ENCODE data around the gene FBXO5.
A peak's percentile ranks its signal among the peaks of the same experiment; 100 is the strongest.
"Not testable (repeated sequence)": the region's sequence is repeated elsewhere in the genome, so short reads cannot be mapped to it uniquely, and the experiment has no call there.

Gene FBXO5, protein sequence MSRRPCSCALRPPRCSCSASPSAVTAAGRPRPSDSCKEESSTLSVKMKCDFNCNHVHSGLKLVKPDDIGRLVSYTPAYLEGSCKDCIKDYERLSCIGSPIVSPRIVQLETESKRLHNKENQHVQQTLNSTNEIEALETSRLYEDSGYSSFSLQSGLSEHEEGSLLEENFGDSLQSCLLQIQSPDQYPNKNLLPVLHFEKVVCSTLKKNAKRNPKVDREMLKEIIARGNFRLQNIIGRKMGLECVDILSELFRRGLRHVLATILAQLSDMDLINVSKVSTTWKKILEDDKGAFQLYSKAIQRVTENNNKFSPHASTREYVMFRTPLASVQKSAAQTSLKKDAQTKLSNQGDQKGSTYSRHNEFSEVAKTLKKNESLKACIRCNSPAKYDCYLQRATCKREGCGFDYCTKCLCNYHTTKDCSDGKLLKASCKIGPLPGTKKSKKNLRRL

GRCh38 chr6:152982904-152983636 is at the start of gene FBXO5:
TSS of gene FBXO5 (minus strand) at chr6:152983041. CDS start at chr6:152982959, 82 bp downstream.
- DNase-seq: peak; percentile 52 to 98 (median 96)

GRCh38 chr6:153032255-153032882 is 49.5 kb upstream of the FBXO5 start:
- no peak for DNase-seq

DNA sequence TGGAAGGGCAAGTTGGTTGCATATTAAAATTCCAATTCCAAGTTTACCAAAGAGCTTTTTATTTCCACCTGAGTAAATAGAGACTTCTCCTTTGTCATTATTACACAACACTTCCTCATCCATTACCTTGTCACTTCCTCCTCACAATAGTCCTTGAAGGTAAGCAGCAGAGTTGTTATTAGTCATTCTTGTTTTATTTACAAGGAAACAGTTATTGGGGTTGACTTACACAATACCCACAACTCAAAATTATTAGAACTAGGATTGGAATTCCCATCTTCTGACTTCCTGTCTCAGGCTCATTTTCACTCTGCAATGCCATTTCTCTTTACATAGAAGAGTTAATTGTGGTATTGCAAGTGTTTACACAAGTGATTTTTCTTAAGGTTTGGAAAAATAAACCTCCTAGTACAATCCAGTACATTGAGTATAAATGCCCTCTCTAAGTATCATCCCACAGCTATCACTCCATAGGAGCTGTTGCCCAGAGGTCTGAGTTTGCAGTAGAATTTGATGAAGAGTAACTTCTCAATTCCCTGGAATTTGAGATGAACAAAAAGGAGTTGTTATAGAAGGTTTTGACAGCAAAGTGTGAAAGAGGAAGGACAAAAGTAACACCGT is 48.6 kb upstream of the FBXO5 start:
- DNase-seq: no peak

DNA sequence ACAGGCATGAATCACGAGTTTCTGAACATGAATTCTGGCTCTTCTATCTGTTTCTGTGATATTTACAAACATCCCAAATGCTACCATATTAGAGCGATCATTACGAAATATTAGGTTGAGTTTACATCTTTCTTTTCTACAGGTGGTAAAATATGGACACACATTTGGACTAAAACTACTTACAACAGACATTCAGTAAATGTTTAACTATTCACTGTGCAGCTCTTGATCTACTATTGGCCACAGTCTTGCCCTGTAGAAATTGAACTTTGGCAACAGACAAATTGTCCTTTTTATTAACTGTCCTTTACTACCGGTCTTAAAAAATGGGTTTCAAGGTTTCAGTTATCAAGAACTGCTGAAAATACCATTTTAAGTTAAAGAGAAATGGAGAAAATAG is 46.1 kb upstream of the FBXO5 start:
- DNase-seq: no peak

DNA sequence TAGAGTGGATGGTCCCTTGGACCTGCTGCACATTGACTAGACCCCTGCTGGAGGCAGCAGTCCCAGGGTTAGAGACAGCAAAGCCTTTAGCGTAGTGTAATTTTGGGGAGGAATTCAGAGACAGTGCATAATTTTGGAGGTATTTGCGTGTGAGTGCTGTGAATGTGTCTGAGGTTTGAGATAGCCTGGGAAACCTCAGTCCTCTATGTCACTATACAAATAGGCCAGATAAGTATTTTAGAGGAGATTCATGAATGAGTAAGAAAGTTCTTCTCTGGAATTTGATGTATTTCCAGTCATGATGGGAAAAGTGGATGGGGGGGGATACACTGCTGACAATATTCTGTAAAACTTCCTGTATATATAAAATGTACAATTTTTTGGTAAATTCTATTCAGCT is 45.4 kb upstream of the FBXO5 start:
- DNase-seq: no peak

DNA sequence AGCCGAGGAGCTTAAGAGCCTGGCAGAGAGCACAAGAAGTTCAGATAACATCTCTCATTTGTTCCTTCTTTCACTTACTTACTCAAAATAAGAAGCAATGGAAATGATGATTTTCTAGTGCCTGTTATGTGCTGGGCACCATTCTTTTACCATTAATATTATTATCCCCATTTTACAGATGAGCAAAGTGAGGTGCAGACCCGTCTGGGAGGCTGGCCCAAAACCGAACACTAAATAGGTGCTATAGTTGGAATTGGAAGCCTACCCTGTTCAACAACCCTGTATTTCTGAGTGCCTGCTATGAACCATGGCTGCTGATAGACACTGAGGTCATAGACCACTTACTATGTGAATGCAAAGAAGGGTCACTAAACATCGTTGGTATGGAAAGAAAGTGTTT is 44.6 kb upstream of the FBXO5 start:
- no peak for DNase-seq

GRCh38 chr6:153024709-153025017 is 41.8 kb upstream of the FBXO5 start:
- DNase-seq: no peak

DNA sequence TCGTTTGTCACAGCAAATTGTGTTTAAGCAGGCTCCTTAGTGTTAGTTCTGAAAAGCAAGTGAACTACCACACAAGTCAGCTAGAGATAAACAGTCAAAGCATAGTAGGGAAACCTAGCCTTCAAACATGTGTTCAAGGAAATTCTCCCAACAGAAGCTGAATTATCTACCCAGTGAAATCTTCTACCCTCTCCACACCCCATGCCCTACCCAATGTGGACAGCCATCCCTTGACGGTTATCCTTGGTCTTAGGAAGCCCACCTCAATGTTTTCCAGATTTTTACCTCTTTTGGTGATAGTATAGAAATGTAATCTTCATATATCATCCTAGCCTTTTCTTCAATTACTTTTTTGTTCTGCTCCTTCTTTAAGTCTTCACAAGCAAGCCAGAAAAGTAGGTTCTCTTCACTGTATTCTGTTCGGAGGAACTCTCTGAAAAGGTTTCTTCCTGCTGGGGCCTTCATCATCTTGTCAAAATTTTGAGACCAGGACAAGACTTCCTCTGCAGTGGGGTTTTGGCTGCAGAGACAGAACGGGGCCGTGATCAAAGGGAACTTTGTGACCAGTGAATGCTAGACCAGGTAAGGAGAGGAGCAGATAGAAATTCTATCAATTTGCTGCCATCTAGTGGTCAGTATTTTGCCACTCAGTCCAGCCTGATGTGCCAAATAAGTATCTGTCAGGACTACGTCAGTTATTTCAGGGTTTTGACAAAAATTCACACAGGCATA is 41.3 kb upstream of the FBXO5 start:
- peak in 7 of 14 donors; percentile 1 to 40 (median 3) for DNase-seq

GRCh38 chr6:153018355-153018754 is 35.5 kb upstream of the FBXO5 start:
- no peak for DNase-seq

- DNase-seq: no peak
These were observed 34.0 kb upstream of the FBXO5 start for GRCh38 chr6:153016846-153017245.

- DNase-seq: no peak
These were observed 32.3 kb upstream of the FBXO5 start for GRCh38 chr6:153015094-153015640.

DNA sequence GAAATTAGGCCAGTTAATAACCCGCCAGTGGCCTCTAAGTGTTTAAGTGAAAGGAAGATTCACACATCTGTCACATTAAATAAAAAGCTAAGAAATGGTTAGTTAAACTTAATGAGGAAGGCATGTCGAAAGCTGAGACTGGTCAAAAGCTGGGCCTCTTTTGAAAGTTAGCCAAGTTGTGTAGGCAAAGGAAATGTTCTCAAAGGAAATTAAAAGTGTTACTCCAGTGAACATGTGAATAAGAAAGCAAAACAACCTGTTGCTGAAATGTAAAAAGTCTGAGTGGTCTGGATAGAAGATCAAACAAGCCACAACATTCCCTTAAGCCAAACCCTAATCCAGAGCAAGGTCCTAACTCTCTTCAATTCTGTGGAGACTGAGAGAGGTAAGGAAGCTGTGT is 30.6 kb upstream of the FBXO5 start:
- DNase-seq: no peak

DNA sequence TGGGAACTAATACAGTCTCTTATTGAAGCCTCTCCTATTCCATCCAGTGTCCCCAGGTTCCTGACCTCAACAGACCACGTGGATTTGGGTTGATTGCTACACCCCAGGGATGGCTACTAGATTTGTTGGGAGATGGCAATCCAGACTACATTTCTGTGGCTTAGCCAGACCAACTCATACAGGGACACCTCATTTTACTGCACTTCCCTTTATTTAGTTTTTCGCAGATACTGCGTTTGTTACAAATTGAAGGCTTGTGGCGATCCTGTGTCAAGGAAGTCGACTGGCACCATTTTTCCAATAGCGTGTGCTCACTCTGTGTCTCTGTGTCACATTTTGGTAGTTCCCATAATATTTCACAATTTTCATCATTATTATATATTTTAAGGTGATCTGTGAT is 30.0 kb upstream of the FBXO5 start:
- DNase-seq: no peak

DNA sequence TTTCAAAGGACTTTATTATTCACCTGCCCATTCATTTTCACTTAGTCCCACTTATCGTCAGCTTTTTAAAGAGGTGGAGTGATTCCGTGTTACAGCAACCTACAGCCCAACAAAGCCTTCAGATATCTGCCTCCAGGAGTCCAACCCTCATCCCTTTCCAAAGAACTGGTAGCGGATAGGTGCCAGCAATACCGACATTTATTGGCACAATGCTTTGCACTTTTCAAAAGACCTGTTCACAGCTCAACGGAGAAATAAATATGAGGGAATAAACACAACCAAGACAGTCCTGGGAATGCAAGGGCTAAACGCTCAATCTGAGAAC is 20.5 kb upstream of the FBXO5 start:
- DNase-seq: peak in 1 of 14 donors; percentile 60

- DNase-seq: peak; percentile 34 to 93 (median 85)
These were observed 19.9 kb upstream of the FBXO5 start, which contains the start of gene MTRF1L for GRCh38 chr6:153002613-153003365. TSS of gene MTRF1L (minus strand) at chr6:153002709. CDS start at chr6:153002685, 24 bp downstream.

GRCh38 chr6:153001767-153002612 is 19.1 kb upstream of the FBXO5 start:
- DNase-seq: peak in 4 of 14 donors; percentile 34 to 47 (median 42)

DNA sequence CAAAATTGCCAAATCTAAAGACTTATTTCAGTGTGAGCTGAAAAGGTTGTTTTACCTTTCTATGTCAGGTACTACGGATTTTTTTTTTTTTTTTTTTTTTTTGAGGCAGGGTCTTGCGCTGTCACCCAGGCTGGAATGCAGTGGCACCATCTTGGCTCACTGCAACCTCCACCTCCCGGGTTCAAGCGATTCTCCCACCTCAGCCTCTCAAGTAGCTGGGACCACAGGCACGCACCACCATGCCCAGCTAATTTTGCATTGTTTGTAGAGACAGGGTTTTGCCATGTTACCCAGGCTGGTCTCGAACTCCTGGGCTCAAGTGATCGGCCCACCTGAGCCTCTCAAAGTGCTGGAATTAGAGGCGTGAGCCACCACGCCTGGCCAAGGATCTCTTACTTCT is 17.9 kb upstream of the FBXO5 start:
- not testable (repeated sequence) for DNase-seq

GRCh38 chr6:153000243-153000642 is 17.4 kb upstream of the FBXO5 start:
- DNase-seq: no peak

DNA sequence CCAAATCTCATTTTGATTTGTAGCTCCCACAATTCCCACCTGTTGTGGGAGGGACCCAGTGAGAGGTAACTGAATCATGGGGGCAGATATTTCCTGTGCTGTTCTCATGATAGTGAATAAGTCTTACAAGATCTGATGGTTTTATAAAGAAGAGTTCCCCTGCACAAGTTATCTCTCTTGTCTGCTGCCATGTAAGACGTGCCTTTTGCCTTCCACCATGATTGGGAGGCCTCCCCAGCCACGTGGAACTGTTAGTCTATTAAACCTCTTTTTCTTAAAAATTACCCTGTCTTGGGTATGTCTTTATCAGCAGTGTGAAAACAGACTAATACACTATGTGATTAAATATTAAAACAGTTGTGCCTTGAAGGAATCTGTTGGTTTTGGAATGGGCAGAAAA is 16.7 kb upstream of the FBXO5 start:
- DNase-seq: not testable (repeated sequence)

DNA sequence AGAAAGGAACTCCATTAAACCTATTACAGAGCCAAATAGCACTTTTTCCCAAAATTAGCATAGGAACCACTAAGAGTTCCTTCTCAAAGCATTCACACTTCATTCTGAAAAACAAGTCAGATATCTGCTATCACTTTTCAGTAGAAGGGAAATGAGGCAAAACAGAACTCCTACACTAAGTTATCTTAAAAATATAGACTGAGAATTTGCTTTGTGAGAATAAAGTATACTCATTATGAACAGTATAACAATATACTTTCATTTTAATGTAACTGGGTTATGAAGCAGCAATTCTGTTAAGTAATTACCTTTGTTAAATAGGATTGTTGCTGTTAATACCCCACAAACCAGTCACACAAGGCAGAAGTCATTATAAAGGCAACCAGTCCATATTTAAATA is 11.0 kb upstream of the FBXO5 start:
- no peak for DNase-seq
